ENCODE measurements around the gene ABCD2. TPM values are rescaled to one million over a fixed set of nuclear protein-coding genes. Genes with fewer than 3 reads are reported as not detected.

The ABCD2 gene
- total RNA-seq: 0.25 and 0.33 TPM in 2 replicates

DNA sequence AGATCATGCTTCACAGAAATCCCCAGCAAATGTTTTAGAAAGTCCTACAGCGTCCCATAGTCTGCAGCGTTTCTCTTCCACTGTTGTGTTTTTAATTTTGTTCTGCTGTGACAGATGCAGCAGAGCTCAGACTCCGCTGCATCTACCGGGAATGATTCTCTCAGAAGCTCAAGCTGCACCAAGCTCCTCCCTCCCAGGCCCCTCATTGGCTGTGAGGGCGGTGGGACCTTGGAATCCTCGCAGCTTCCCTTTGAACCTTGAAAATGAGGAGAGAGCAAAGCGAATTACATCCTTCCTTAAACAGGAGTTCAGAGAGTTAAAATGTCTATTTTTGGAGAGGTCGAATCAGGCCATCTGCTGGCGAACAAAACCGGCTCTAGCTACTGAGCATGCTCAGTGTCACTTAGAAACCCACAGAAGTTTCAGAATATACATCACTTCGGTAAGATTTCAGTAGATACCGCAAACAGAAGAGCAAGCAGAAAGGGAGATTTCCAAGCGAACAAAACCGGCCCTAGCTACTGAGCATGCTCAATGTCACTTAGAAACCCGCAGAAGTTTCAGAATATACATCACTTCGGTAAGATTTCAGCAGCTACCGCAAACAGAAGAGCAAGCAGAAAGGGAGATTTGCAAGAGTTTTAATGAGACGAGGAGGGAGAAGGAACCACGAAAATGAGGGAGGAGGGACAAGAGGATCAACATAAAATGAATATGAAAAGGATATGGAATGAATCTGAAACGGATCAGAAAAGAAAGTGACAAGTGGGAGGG, at the start of gene ABCD2:
ABCD2 (minus strand) TSS at position 144 of the 774 bp plus-strand sequence. CDS start 188 bp downstream, outside the sequence.

Other genes with a start within 250 kb of the ABCD2 start
- 14.2 and 14.9 TPM in 2 replicates for gene KIF21A, start 176.7 kb downstream of the ABCD2 start, total RNA-seq

Data from uterine smooth muscle cell (primary cell).